ENCODE measurements around the gene KLKB1.

- TF ChIP-seq TCF7L2 (IDR thresholded peaks at IDR 0.05; ENCODE audit: low read depth, low read length) (no peak), POLR2AphosphoS5 (IDR thresholded peaks at IDR 0.05; ENCODE audit: low read depth, low read length) (no peak)
- TF ChIP-seq, protein P1, sequence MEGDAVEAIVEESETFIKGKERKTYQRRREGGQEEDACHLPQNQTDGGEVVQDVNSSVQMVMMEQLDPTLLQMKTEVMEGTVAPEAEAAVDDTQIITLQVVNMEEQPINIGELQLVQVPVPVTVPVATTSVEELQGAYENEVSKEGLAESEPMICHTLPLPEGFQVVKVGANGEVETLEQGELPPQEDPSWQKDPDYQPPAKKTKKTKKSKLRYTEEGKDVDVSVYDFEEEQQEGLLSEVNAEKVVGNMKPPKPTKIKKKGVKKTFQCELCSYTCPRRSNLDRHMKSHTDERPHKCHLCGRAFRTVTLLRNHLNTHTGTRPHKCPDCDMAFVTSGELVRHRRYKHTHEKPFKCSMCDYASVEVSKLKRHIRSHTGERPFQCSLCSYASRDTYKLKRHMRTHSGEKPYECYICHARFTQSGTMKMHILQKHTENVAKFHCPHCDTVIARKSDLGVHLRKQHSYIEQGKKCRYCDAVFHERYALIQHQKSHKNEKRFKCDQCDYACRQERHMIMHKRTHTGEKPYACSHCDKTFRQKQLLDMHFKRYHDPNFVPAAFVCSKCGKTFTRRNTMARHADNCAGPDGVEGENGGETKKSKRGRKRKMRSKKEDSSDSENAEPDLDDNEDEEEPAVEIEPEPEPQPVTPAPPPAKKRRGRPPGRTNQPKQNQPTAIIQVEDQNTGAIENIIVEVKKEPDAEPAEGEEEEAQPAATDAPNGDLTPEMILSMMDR (IDR thresholded peaks at IDR 0.05), result no peak
- TF ChIP-seq, protein P2, sequence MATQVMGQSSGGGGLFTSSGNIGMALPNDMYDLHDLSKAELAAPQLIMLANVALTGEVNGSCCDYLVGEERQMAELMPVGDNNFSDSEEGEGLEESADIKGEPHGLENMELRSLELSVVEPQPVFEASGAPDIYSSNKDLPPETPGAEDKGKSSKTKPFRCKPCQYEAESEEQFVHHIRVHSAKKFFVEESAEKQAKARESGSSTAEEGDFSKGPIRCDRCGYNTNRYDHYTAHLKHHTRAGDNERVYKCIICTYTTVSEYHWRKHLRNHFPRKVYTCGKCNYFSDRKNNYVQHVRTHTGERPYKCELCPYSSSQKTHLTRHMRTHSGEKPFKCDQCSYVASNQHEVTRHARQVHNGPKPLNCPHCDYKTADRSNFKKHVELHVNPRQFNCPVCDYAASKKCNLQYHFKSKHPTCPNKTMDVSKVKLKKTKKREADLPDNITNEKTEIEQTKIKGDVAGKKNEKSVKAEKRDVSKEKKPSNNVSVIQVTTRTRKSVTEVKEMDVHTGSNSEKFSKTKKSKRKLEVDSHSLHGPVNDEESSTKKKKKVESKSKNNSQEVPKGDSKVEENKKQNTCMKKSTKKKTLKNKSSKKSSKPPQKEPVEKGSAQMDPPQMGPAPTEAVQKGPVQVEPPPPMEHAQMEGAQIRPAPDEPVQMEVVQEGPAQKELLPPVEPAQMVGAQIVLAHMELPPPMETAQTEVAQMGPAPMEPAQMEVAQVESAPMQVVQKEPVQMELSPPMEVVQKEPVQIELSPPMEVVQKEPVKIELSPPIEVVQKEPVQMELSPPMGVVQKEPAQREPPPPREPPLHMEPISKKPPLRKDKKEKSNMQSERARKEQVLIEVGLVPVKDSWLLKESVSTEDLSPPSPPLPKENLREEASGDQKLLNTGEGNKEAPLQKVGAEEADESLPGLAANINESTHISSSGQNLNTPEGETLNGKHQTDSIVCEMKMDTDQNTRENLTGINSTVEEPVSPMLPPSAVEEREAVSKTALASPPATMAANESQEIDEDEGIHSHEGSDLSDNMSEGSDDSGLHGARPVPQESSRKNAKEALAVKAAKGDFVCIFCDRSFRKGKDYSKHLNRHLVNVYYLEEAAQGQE (IDR thresholded peaks at IDR 0.05; ENCODE audit: insufficient read depth in 1 of 2, low read depth in 2 of 2, low read length in 1 of 2), result no peak
Measured at GRCh38 chr4:186200516-186200915, 26.8 kb upstream of the KLKB1 start.

Measured in Panc1 (cell line).